Activated CD8-positive, alpha-beta T cell treated with anti-CD3 and anti-CD28 coated beads, Interleukin-2, amount 10 ng/mL, durations not matched to agents 7 days and 5 days (primary cell): ENCODE data around the gene HS3ST2. TPM values are rescaled to one million over a fixed set of nuclear protein-coding genes. Genes with fewer than 3 reads are reported as not detected.
A peak's percentile ranks its signal among the peaks of the same experiment; 100 is the strongest.

Experiments used
- ATAC-seq: fragments of 150-1000 bp; cut with Tn5 transposase; one replicate; pipeline ENCODE4 v1.10.0; 2021; ENCODE audit warnings: moderate library complexity
- CTCF ChIA-PET: fragments of 350-600 bp; sonication (Branson Sonifier 250); formaldehyde crosslinking; loops from one replicate; lab custom pipeline; 2021; ENCODE audit warnings: antibody characterized with exemption; lab: Charles Lee
- POLR2A ChIA-PET: fragments of 350-600 bp; sonication (Branson Sonifier 250); formaldehyde crosslinking; loops from one replicate; lab custom pipeline; 2021; ENCODE audit warnings: antibody characterized with exemption; lab: Charles Lee
- DNase-seq: peaks from one replicate; pipeline ENCODE4 v3.0.0-alpha.2; 2020
- H3K27ac Mint-ChIP-seq: one replicate; pipeline ENCODE4 v1.8.0; 2021; ENCODE audit warnings: mild to moderate bottlenecking, mixed read lengths
- H3K27me3 Mint-ChIP-seq: one replicate; pipeline ENCODE4 v1.8.0; 2021; ENCODE audit warnings: low read depth, mixed read lengths
- H3K36me3 Mint-ChIP-seq: one replicate; pipeline ENCODE4 v1.8.0; 2021; ENCODE audit warnings: low read depth, mixed read lengths
- H3K4me1 Mint-ChIP-seq: one replicate; pipeline ENCODE4 v1.8.0; 2021; ENCODE audit warnings: low read depth, mixed read lengths
- H3K4me3 Mint-ChIP-seq: one replicate; pipeline ENCODE4 v1.8.0; 2021; ENCODE audit warnings: mild to moderate bottlenecking, mixed read lengths
- H3K9me3 Mint-ChIP-seq: one replicate; pipeline ENCODE4 v1.8.0; 2022; ENCODE audit warnings: mixed read lengths; ENCODE audit not compliant: insufficient read depth
- total RNA-seq, 2 experiments: library from RNA; stranded (reverse); gene quantifications; one replicate each; pipeline ENCODE4 v1.2.3, GENCODE V29; 2021

The HS3ST2 gene
- total RNA-seq, 2 experiments from 2014 or later: not detected

GRCh38 chr16:22945361-22945760 is 131.4 kb downstream of the HS3ST2 start:
- Mint-ChIP-seq H3K9me3 (no peaks in the 10 kb centered on the region), H3K36me3 (no peaks in the 10 kb centered on the region), H3K4me1 (peaks cover 6% of the 10 kb centered on the region), H3K27me3 (peaks cover 24% of the 10 kb centered on the region), H3K27ac (no peak overlapping the region), H3K4me3 (no peak overlapping the region)
- ATAC-seq: no peak
- DNase-seq: no peak
- ChIA-PET POLR2A (no interaction called here), CTCF (no interaction called here)

DNA sequence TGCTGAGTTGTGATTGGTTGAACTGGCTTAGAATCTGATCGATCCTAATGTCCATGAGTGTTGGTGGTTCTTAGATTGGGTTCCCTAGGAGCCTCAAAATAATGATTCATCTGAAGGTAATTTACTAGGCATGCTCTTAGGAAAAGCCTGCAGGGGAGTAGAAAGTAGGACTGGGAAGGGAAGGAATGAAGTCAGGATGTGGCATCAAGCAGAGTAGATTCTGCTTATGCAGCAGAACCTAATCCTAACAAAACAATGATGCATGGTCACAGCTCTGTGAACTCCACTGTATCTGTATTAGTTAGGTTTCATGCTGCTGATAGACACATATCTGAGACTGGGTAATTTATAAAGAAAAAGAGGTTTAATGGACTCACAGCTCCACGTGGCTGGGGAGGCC is 132.5 kb downstream of the HS3ST2 start:
- ChIA-PET CTCF (no interaction called here), POLR2A (no interaction called here)
- Mint-ChIP-seq H3K4me1 (peaks cover 6% of the 10 kb centered on the region), H3K36me3 (no peaks in the 10 kb centered on the region), H3K27me3 (peaks cover 24% of the 10 kb centered on the region), H3K27ac (no peak overlapping the region), H3K9me3 (no peaks in the 10 kb centered on the region), H3K4me3 (no peak overlapping the region)
- DNase-seq (no peak), ATAC-seq (no peak)

DNA sequence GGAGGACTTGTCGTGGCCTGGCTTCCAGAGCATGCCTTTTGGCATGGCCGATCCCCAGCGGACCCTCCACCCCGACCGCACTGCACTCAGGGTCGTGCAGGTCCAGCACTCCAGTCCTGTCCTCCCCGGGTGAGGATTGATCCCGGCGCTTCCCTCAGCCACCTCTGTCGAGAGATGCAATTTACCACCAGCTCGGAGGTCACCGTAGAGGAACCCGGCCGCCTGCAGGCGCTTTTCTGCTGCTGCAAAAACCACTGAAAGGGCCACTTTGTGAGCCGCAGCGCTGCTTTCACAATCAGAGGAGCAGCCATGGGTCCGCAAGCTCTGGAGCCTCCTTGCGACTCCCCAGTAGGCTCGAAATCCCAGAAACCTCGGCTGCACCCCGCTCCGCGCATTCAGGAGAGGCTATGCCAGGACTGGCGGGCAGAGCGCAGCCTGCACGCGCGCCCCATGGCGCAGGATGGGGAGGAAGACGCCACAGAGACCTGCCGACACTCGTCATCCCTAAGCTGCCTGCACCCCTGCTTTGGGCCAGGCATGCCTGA is 134.2 kb downstream of the HS3ST2 start:
- Mint-ChIP-seq H3K9me3 (no peaks in the 10 kb centered on the region), H3K27me3 (peaks cover 24% of the 10 kb centered on the region), H3K4me3 (no peak overlapping the region), H3K4me1 (peaks cover 6% of the 10 kb centered on the region), H3K27ac (no peak overlapping the region), H3K36me3 (no peaks in the 10 kb centered on the region)
- ChIA-PET CTCF (interaction anchor here (0.9 kb wide), 1 partner anchor 9 kb away, joined by 3 read pairs; no protein-coding TSS in a partner anchor), POLR2A (no interaction called here)
- DNase-seq (no peak), ATAC-seq (no peak)

GRCh38 chr16:22948603-22949368 is 134.8 kb downstream of the HS3ST2 start:
- CTCF ChIA-PET: interaction anchor here (0.9 kb wide), 1 partner anchor 10 kb away, joined by 3 read pairs; no protein-coding TSS in a partner anchor
- no peak overlapping the region for H3K27ac Mint-ChIP-seq
- no peak overlapping the region for H3K4me3 Mint-ChIP-seq
- peaks cover 24% of the 10 kb centered on the region for H3K27me3 Mint-ChIP-seq
- H3K4me1 Mint-ChIP-seq: peaks cover 6% of the 10 kb centered on the region
- POLR2A ChIA-PET: no interaction called here
- no peaks in the 10 kb centered on the region for H3K36me3 Mint-ChIP-seq
- DNase-seq (peak; percentile 69), ATAC-seq (peak; percentile 73)
- H3K9me3 Mint-ChIP-seq: no peaks in the 10 kb centered on the region

DNA sequence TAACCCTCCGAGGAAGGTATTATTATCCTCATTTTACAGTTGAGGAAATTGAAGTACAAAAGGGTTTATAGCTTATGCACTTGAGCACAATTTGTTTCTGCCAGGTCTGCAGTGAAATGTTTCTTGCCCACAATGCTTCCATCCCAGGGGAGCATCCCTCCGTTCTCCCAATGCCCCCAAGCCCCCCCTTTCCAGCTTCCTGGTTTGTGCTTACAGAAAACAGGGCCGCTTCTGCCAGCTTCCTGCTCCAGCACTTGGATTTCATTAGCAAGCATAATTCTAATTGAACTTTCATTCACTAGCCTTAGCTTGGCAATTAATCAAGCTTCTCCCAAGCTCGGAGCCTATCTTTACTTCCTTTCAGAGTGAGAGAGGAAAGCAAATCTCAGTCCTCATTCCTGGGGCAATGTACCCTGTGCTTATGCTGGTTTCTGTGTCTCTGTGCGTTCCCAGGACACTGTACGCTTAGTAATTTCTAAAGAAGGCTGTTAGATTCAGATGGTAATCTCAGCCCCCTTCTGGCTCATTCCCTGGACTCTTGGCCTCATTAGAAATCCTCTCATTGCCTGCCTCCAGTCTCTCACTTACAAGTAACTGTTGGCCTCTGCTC is 141.6 kb downstream of the HS3ST2 start:
- DNase-seq (no peak), ATAC-seq (no peak)
- Mint-ChIP-seq H3K36me3 (no peaks in the 10 kb centered on the region), H3K27me3 (peaks cover 10% of the 10 kb centered on the region), H3K4me1 (no peaks in the 10 kb centered on the region), H3K4me3 (no peak overlapping the region), H3K9me3 (no peaks in the 10 kb centered on the region), H3K27ac (no peak overlapping the region)
- CTCF ChIA-PET: no interaction called here
- POLR2A ChIA-PET: no interaction called here

GRCh38 chr16:22961206-22961605 is 147.2 kb downstream of the HS3ST2 start:
- H3K4me1 Mint-ChIP-seq: no peaks in the 10 kb centered on the region
- ChIA-PET CTCF (no interaction called here), POLR2A (no interaction called here)
- no peak overlapping the region for H3K4me3 Mint-ChIP-seq
- H3K36me3 Mint-ChIP-seq: no peaks in the 10 kb centered on the region
- no peak overlapping the region for H3K27ac Mint-ChIP-seq
- peaks cover 15% of the 10 kb centered on the region for H3K27me3 Mint-ChIP-seq
- no peak for DNase-seq
- H3K9me3 Mint-ChIP-seq: no peaks in the 10 kb centered on the region
- ATAC-seq: no peak

- Mint-ChIP-seq H3K36me3 (no peaks in the 10 kb centered on the region), H3K4me1 (no peaks in the 10 kb centered on the region), H3K27me3 (peaks cover 16% of the 10 kb centered on the region), H3K27ac (no peak overlapping the region), H3K4me3 (no peak overlapping the region), H3K9me3 (no peaks in the 10 kb centered on the region)
- POLR2A ChIA-PET: no interaction called here
- ATAC-seq (no peak), DNase-seq (no peak)
- CTCF ChIA-PET: no interaction called here
Measured at GRCh38 chr16:22962905-22963304, 148.9 kb downstream of the HS3ST2 start.
